Ishikawa (cell line): Measurements from ENCODE around the gene CCDC149.

Experiments
- EGR1 ChIP-seq: IDR thresholded peaks from 2 replicates; pipeline ENCODE4 v1.6.1; 2012
- FOXM1 ChIP-seq: IDR thresholded peaks from 2 replicates; pipeline ENCODE4 v1.6.1; 2012; ENCODE audit warnings: low read depth, borderline replicate concordance
- MAX ChIP-seq: IDR thresholded peaks from 2 replicates; pipeline ENCODE4 v1.6.1; 2012
- REST ChIP-seq: IDR thresholded peaks from 2 replicates; pipeline ENCODE4 v1.6.1; 2012; ENCODE audit warnings: low read depth, mild to moderate bottlenecking
- TCF12 ChIP-seq: IDR thresholded peaks from 2 replicates; pipeline ENCODE4 v1.6.1; 2012; ENCODE audit warnings: low read depth
- TEAD4 ChIP-seq: IDR thresholded peaks from 2 replicates; pipeline ENCODE4 v1.6.1; 2012
- USF1 ChIP-seq: IDR thresholded peaks from 2 replicates; pipeline ENCODE4 v1.6.1; 2012
- ZBTB7A ChIP-seq: IDR thresholded peaks from 2 replicates; pipeline ENCODE4 v1.6.1; 2012; ENCODE audit warnings: low read depth

- TF ChIP-seq TEAD4: no peak
- TF ChIP-seq EGR1: no peak
- TF ChIP-seq FOXM1: no peak
- no peak for TF ChIP-seq ZBTB7A
- no peak for TF ChIP-seq TCF12
- no peak for TF ChIP-seq USF1
- no peak for TF ChIP-seq MAX
- no peak for TF ChIP-seq REST
Measured at GRCh38 chr4:24957886-24958285, 45.0 kb upstream of the CCDC149 start.
